Measurements from ENCODE around the gene FAM32A.

Gene FAM32A

DNA sequence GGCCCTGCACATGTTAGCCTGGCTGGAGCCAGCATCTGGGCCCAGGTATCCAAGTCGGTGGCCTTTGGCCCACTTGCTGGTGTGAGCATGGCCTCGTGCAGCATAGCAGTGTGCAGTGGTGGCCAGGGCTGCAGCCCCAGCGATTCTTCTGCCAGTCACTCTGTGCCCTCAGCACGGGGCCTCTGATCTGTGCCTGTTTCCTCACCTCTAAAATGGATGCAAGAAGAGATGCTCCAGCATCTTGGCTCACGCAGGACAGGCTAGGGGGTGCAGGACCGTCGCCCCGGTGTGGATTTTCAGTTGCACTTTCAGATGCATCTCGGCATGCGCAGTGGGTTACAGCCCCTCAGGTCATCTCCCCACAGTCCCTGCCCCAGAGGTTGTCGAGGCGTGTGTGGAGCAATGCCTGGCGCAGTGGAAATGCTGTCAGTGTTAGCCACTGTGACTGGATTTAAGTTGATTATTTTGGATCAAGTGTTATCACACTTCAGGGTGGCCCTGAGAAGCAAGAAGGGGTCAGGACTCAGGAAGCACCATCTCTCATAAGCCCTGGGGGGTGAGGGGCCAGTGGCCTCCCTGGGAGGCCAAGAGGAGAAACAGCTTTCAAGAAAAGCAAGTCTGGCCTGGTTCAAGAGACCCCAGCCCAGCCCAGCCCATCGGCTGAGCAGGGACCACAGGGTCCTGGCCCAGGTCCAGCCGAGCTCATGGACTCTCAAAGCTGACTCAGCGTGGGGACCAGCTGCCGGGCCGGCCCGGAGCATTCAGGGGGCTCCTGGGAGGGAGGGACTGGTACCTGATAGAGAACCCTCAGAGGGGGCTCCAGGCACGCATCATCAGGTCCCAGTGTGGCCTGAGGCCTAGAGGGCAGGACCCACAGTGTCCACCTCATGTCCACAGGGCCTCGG, 40.3 kb downstream of the FAM32A start:
- DNase-seq (ENCODE audit: low spot score) = no peak

DNA sequence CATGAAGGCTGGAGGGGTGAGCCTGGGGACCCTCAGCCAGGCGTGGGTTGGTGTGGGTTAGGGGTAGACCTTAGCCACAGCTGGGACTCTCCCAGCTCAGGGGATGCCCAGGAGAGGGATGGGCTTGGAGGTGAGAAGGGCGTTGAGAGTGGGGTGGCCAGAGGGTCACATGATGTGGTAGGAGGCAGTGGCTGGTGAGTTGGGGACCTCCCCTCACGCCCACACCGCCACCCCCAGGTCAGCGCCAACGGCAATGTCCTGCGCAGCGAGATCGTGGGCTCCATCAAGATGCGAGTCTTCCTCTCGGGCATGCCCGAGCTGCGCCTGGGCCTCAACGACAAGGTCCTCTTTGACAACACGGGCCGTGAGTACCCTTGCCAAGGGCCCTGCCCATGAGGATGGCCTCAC, 41.0 kb downstream of the FAM32A start:
- DNase-seq (ENCODE audit: low spot score) = no peak

- DNase-seq (ENCODE audit: low spot score) = no peak
Measured at GRCh38 chr19:16226878-16227836, 41.9 kb downstream of the FAM32A start.

- DNase-seq (ENCODE audit: low spot score) = no peak
Measured at GRCh38 chr19:16227837-16228636, 42.8 kb downstream of the FAM32A start.

DNA sequence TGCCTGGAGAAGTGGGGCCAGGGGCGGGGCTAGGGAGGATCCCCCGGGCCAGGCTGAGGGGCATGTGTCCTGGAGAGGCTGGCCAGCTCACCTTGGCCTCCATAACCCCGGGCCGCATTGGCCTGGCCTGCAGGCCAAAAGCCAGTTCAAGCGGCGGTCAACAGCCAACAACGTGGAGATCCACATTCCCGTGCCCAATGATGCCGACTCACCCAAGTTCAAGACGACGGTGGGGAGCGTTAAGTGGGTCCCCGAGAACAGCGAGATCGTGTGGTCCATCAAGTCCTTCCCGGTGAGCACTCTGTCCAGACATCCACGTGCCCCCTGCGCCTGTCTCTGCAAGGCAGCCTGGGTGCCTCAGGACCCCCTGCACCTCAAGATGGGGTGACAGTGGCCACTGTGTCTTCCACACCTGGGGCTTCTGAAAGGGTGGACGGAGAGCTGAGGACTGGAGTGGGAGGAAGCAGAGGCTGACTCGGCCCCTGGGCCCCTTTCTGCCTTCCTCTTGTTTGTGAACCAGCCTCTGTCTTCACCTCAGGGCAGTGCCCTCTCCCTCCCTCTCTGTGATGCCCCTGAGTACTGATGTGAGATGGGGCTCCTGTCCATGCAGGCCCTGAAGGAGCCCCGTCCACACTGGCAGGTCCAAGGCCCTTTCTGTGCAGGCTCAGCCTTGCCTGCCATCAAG, 43.6 kb downstream of the FAM32A start:
- no peak for DNase-seq (ENCODE audit: low spot score)

- no peak for DNase-seq (ENCODE audit: low spot score)
Measured at GRCh38 chr19:16229322-16229641, 44.1 kb downstream of the FAM32A start.

- no peak for DNase-seq (ENCODE audit: low spot score)
Measured at GRCh38 chr19:16232127-16232526, 46.9 kb downstream of the FAM32A start.

DNA sequence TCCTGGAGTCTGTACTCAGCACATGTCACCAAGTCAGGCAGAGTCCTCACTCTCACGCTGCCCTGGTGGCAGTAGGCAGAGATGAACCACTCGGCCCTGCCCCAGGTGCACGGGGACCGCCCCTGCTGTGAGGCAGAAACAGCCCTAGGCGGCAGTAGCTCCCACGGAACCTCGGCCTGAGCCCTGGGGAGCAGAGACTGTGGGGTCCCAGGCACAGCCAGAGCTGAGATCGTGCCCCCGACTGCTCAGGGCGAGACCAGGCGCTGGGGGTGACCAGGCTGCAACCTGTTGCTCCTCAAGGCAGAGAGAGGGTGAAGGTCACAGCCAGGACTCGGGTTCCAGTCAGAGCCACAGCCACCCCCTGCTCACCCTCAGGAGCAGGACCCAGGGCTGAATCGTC, 47.4 kb downstream of the FAM32A start:
- no peak for DNase-seq (ENCODE audit: low spot score)

DNA sequence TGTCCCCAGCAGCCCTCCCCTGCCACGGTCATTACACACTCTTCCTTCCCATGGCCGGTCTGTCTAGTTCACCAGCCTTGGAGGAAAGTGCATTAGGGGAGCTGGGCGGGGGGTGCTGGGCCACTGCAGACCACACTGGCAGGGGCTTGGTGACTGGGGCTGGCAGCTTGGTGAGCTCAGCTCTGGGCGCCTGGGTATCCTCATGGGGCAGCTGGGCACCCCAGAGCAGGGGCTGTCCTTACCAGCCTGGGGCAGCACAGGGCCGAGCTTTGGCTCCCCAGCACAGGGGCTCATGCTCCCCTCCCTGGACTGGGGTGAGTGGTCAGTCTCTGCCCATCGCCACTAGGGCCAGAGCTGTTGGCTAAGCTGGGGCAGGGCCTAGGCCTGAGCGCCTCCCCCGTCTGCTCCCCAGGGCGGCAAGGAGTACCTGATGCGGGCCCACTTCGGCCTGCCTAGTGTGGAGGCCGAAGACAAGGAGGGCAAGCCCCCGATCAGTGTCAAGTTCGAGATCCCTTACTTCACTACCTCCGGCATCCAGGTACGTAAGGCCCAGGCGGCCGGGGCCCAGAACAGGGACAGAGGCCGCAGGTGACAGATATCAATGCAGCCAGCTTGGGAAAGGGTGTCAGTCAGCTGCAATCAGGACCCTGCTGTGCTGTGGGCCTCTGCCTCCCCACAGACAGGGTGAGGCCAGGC, 48.0 kb downstream of the FAM32A start:
- DNase-seq (ENCODE audit: low spot score) = no peak

GRCh38 chr19:16233836-16234551, 48.8 kb downstream of the FAM32A start:
- DNase-seq (ENCODE audit: low spot score) = no peak

- no peak for DNase-seq (ENCODE audit: low spot score)
Measured at GRCh38 chr19:16234552-16235445, 49.6 kb downstream of the FAM32A start.

DNA sequence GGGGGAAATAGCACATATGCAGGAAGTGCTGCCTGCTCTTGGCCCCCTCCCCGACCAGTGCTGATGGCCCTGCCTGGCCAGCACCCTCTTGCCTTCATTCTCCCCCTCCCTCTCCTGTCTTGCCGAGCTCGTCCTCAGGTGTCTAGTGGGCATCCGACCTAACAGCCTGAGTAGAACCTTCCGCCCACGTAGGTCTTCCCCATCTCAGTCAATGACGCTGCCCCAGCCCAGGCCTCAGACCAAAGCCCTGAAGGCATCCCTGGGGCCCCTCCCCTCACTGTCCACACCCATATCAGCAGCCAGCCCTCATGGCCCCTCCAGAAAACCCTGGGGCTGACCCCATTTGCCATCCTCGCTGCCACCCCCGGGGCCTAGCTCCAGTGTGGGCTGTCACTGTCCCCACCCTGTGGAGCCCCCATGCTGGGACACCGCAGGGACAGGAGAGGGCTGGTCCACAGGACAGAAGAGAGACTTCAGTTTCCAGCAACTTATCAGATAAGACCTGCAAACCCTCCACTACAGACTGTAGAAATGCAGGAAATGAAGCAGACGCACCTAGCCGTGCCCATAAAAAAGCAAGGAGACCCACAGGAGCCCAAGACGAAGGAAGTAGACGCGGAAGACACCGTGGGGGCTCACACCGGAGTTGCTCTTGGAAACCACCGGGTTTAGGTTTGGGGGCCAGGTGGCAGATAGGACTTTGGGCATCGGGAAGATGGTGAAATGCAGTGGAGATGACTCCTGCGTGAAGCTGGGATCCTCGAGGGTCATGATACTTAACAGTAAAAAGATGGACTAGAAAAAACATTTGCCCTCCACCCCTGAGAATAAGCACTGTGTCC, 50.8 kb downstream of the FAM32A start:
- no peak for DNase-seq (ENCODE audit: low spot score)

All from SW480 (cell line).